OCI-LY3 (cell line): Measurements from ENCODE around the gene SGIP1.

Source experiments
- CTCF ChIP-seq: fragments of 200-600, 300-600 bp; sonication (generic); IDR thresholded peaks from 2 replicates; pipeline ENCODE4 v1.5.1; 2014; ENCODE audit warnings: antibody characterized with exemption, low read length, low read depth
- EZH2phosphoT487 ChIP-seq: fragments of 200-600 bp; shearing (Covaris generic); IDR thresholded peaks from 2 replicates; pipeline ENCODE4 v1.6.1; 2018; ENCODE audit warnings: antibody characterized with exemption, mixed run types, low read depth

GRCh38 chr1:66583021-66583420, 49.1 kb downstream of the SGIP1 start:
- TF ChIP-seq CTCF = no peak
- no peak for TF ChIP-seq EZH2phosphoT487
